HepG2 (cell line): ENCODE results near the gene POLR1H. TPM values are rescaled to one million over a fixed set of nuclear protein-coding genes. Genes with fewer than 3 reads are reported as not detected.

Experiments
- ARNTL ChIP-seq: sonication (generic); formaldehyde crosslinking; IDR thresholded peaks from 2 replicates; pipeline ENCODE4 v1.4.0; 2020; ENCODE audit warnings: mild to moderate bottlenecking, missing genetic modification reagents
- DNMT3B ChIP-seq: conservative IDR thresholded peaks from 2 replicates; pipeline ENCODE4 v1.6.1; 2016; ENCODE audit warnings: missing biosample characterization, control low read depth
- MAF1 ChIP-seq: sonication (generic); formaldehyde crosslinking; IDR thresholded peaks from 2 replicates; pipeline ENCODE4 v1.5.0; 2020; ENCODE audit warnings: missing genetic modification reagents, borderline replicate concordance
- NR2F6 ChIP-seq, 2 experiments: IDR thresholded peaks; 2 replicates each; pipeline ENCODE4 v1.6.1; 2016; ENCODE audit warnings: antibody characterized with exemption in 1 of 2, mild to moderate bottlenecking in 1 of 2
- ZBTB7B ChIP-seq: sonication (generic); formaldehyde crosslinking; IDR thresholded peaks from 2 replicates; pipeline ENCODE4 v1.4.0; 2020; ENCODE audit warnings: missing genetic modification reagents
- ZNF496 ChIP-seq: sonication (generic); formaldehyde crosslinking; IDR thresholded peaks from 2 replicates; pipeline ENCODE4 v1.8.1; 2023; ENCODE audit warnings: mild to moderate bottlenecking, moderate library complexity, missing genetic modification reagents; ENCODE audit not compliant: insufficient replicate concordance
- ZNF749 ChIP-seq: sonication (generic); formaldehyde crosslinking; IDR thresholded peaks from 2 replicates; pipeline ENCODE4 v1.8.0; 2022; ENCODE audit warnings: mild to moderate bottlenecking, missing genetic modification reagents, moderate library complexity, borderline replicate concordance
- ZNF766 ChIP-seq: sonication (generic); formaldehyde crosslinking; IDR thresholded peaks from 2 replicates; pipeline ENCODE4 v1.5.0; 2020; ENCODE audit warnings: missing genetic modification reagents, borderline replicate concordance
- ZNF790 ChIP-seq: sonication (generic); formaldehyde crosslinking; IDR thresholded peaks from 2 replicates; pipeline ENCODE4 v1.8.0; 2022; ENCODE audit warnings: missing genetic modification reagents, mild to moderate bottlenecking, borderline replicate concordance
- polyA plus RNA-seq, 8 experiments: library from polyadenylated mRNA; depleted of rRNA in 3 of 8; stranded (reverse) in 7 of 8; unstranded in 1 of 8; fragments of >200 nt; fragmentation: Illumina TruSeq in 4 of 8; extraction: Trizol in 4 of 8; gene quantifications; 2 replicates each; pipeline versions ENCODE4 v1.2.1 to v1.2.3, GENCODE V29; 2011 to 2016; ENCODE audit warnings: low read depth in 4 of 8, missing spikeins in 1 of 8, mixed read lengths in 1 of 8; ENCODE audit not compliant: insufficient read depth in 1 of 8
- total RNA-seq, 5 experiments: library from RNA; depleted of rRNA; stranded (reverse); fragments of >200 nt; fragmentation: Illumina TruSeq; extraction: Trizol; gene quantifications; 2 replicates each; pipeline ENCODE4 v1.2.3, GENCODE V29; 2016; ENCODE audit warnings: low read depth in 1 of 5
- TF ChIP-seq, protein P1 (sequence below): sonication (generic); formaldehyde crosslinking; IDR thresholded peaks from 2 replicates; pipeline ENCODE4 v1.9.0; 2021; ENCODE audit warnings: missing genetic modification reagents, borderline replicate concordance
- TF ChIP-seq, protein P2 (sequence below): sonication (generic); formaldehyde crosslinking; IDR thresholded peaks from 2 replicates; pipeline ENCODE4 v1.5.0; 2020; ENCODE audit warnings: missing genetic modification reagents, mild to moderate bottlenecking, borderline replicate concordance
- TF ChIP-seq, protein P3 (sequence below): sonication (generic); formaldehyde crosslinking; IDR thresholded peaks from 2 replicates; pipeline ENCODE4 v1.4.0; 2020; ENCODE audit warnings: low read depth, mild to moderate bottlenecking, missing genetic modification reagents
- TF ChIP-seq, protein P4 (sequence below): sonication (generic); formaldehyde crosslinking; IDR thresholded peaks from 2 replicates; pipeline ENCODE4 v1.5.0; 2020; ENCODE audit warnings: missing genetic modification reagents
- TF ChIP-seq, protein P5 (sequence below): sonication (generic); formaldehyde crosslinking; IDR thresholded peaks from 2 replicates; pipeline ENCODE4 v1.4.0; 2020; ENCODE audit warnings: mild to moderate bottlenecking, missing genetic modification reagents
- TF ChIP-seq, protein P6 (sequence below): sonication (generic); formaldehyde crosslinking; IDR thresholded peaks from 2 replicates; pipeline ENCODE4 v1.5.0; 2020; ENCODE audit warnings: missing genetic modification reagents
- TF ChIP-seq, protein P7 (sequence below): sonication (generic); formaldehyde crosslinking; IDR thresholded peaks from 2 replicates; pipeline ENCODE4 v1.4.0; 2020; ENCODE audit warnings: missing genetic modification reagents, borderline replicate concordance

POLR1H gene
- total and polyA plus RNA-seq, 2 of the 13 experiments (the other 11 are each of a cell fraction or from before 2014, with no cell fraction given), result 61.4 to 79.8 TPM

DNA sequence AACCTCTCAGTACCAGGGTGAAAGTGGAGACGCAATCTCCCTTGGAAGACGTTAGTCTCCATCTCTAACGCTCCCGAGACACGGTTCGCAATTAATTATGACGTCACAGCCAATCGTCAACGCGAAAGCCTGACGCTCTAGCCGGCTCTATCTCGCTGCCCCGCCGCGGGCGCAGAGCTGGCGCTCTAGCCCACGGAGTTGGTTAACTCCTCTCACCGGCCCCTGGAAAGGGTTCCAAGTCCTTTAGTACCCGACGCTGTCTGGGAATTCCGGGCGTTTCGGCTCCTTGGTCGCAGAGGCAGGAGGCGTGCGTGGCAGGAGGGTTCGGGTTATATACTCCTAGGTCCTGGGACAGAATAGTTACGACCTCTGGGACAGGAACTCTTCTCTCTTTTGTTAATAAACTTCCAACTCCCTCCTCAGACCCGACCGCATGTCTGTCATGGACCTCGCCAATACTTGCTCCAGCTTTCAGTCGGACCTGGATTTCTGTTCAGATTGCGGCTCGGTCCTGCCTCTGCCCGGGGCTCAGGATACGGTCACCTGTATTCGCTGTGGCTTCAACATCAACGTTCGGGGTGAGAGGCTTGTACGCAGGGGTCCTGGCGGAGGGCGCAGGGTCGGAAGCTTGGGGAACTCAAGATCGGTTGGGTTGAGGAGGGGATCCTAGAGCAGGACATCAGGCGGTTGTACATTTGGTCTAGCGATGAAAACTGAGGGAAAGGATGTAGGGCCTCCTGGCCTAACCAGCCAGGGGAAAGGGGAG lies at the start of gene POLR1H (continued):
- TF ChIP-seq, protein P1, sequence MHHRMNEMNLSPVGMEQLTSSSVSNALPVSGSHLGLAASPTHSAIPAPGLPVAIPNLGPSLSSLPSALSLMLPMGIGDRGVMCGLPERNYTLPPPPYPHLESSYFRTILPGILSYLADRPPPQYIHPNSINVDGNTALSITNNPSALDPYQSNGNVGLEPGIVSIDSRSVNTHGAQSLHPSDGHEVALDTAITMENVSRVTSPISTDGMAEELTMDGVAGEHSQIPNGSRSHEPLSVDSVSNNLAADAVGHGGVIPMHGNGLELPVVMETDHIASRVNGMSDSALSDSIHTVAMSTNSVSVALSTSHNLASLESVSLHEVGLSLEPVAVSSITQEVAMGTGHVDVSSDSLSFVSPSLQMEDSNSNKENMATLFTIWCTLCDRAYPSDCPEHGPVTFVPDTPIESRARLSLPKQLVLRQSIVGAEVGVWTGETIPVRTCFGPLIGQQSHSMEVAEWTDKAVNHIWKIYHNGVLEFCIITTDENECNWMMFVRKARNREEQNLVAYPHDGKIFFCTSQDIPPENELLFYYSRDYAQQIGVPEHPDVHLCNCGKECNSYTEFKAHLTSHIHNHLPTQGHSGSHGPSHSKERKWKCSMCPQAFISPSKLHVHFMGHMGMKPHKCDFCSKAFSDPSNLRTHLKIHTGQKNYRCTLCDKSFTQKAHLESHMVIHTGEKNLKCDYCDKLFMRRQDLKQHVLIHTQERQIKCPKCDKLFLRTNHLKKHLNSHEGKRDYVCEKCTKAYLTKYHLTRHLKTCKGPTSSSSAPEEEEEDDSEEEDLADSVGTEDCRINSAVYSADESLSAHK (CRISPR knock-in tag), result no peak; the same call in 1 of the 2 replicates
- TF ChIP-seq, protein P2, sequence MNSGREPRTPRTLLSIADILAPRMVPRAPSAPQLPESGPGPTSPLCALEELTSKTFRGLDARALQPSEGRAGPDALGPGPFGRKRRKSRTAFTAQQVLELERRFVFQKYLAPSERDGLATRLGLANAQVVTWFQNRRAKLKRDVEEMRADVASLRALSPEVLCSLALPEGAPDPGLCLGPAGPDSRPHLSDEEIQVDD (CRISPR knock-in tag), result peak; percentile 67; the same call in 1 of the 2 replicates
- TF ChIP-seq ZNF496 (CRISPR knock-in tag) (no peak), NR2F6 (IDR thresholded peaks at IDR 0.05) (no peak; the same call in 1 of the 2 replicates), NR2F6 (CRISPR knock-in tag; IDR thresholded peaks at IDR 0.05) (peak; percentile 65; the same call in 1 of the 2 replicates), ZBTB7B (CRISPR knock-in tag) (peak; percentile 54; the same call in 1 of the 2 replicates), ZNF749 (CRISPR knock-in tag) (peak; percentile 36; the same call in 1 of the 2 replicates), ZNF790 (CRISPR knock-in tag) (peak; percentile 86), ZNF766 (CRISPR knock-in tag) (peak; percentile 90), DNMT3B (CRISPR knock-in tag) (peak; percentile 93), ARNTL (peak; percentile 14; the same call in 1 of the 2 replicates), MAF1 (CRISPR knock-in tag) (peak; percentile 94; the same call in 1 of the 2 replicates)
- TF ChIP-seq, protein P3, sequence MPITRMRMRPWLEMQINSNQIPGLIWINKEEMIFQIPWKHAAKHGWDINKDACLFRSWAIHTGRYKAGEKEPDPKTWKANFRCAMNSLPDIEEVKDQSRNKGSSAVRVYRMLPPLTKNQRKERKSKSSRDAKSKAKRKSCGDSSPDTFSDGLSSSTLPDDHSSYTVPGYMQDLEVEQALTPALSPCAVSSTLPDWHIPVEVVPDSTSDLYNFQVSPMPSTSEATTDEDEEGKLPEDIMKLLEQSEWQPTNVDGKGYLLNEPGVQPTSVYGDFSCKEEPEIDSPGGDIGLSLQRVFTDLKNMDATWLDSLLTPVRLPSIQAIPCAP (CRISPR knock-in tag), result no peak
- TF ChIP-seq, protein P4, sequence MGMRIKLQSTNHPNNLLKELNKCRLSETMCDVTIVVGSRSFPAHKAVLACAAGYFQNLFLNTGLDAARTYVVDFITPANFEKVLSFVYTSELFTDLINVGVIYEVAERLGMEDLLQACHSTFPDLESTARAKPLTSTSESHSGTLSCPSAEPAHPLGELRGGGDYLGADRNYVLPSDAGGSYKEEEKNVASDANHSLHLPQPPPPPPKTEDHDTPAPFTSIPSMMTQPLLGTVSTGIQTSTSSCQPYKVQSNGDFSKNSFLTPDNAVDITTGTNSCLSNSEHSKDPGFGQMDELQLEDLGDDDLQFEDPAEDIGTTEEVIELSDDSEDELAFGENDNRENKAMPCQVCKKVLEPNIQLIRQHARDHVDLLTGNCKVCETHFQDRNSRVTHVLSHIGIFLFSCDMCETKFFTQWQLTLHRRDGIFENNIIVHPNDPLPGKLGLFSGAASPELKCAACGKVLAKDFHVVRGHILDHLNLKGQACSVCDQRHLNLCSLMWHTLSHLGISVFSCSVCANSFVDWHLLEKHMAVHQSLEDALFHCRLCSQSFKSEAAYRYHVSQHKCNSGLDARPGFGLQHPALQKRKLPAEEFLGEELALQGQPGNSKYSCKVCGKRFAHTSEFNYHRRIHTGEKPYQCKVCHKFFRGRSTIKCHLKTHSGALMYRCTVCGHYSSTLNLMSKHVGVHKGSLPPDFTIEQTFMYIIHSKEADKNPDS (CRISPR knock-in tag), result no peak
- TF ChIP-seq, protein P5, sequence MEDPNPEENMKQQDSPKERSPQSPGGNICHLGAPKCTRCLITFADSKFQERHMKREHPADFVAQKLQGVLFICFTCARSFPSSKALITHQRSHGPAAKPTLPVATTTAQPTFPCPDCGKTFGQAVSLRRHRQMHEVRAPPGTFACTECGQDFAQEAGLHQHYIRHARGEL (CRISPR knock-in tag), result no peak; the same call in 1 of the 2 replicates
- TF ChIP-seq, protein P6, sequence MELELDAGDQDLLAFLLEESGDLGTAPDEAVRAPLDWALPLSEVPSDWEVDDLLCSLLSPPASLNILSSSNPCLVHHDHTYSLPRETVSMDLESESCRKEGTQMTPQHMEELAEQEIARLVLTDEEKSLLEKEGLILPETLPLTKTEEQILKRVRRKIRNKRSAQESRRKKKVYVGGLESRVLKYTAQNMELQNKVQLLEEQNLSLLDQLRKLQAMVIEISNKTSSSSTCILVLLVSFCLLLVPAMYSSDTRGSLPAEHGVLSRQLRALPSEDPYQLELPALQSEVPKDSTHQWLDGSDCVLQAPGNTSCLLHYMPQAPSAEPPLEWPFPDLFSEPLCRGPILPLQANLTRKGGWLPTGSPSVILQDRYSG, result peak; percentile 86
- TF ChIP-seq, protein P7, sequence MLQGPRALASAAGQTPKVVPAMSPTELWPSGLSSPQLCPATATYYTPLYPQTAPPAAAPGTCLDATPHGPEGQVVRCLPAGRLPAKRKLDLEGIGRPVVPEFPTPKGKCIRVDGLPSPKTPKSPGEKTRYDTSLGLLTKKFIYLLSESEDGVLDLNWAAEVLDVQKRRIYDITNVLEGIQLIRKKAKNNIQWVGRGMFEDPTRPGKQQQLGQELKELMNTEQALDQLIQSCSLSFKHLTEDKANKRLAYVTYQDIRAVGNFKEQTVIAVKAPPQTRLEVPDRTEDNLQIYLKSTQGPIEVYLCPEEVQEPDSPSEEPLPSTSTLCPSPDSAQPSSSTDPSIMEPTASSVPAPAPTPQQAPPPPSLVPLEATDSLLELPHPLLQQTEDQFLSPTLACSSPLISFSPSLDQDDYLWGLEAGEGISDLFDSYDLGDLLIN (CRISPR knock-in tag), result peak; percentile 88; the same call in 1 of the 2 replicates
